HG02763 (cell line): ENCODE measurements around the gene CDH12.
A peak's percentile ranks its signal among the peaks of the same experiment; 100 is the strongest.

ENCODE experiments used
- ATAC-seq: cut with Tn5 transposase; IDR thresholded peaks from one replicate; pipeline ENCODE4 v1.9.1; 2021; ENCODE audit warnings: mild to moderate bottlenecking, moderate library complexity; ENCODE audit not compliant: unreplicated experiment

CDH12 gene

GRCh38 chr5:21858441-21858840 is 994.7 kb downstream of the CDH12 start:
- no peak for ATAC-seq

GRCh38 chr5:21856987-21857386 is 996.2 kb downstream of the CDH12 start:
- ATAC-seq = no peak

GRCh38 chr5:21847300-21847699 is 1005.8 kb downstream of the CDH12 start:
- ATAC-seq = no peak

- no peak for ATAC-seq
Observed at GRCh38 chr5:21844960-21845359, 1008.2 kb downstream of the CDH12 start.

- ATAC-seq = no peak
Observed at GRCh38 chr5:21834863-21835262, 1018.3 kb downstream of the CDH12 start.

GRCh38 chr5:21831145-21831787 is 1021.9 kb downstream of the CDH12 start:
- ATAC-seq = peak; percentile 77

GRCh38 chr5:21826884-21827283 is 1026.3 kb downstream of the CDH12 start:
- no peak for ATAC-seq

GRCh38 chr5:21823588-21823987 is 1029.6 kb downstream of the CDH12 start:
- ATAC-seq = no peak

- ATAC-seq = no peak
Observed at GRCh38 chr5:21823076-21823574, 1030.0 kb downstream of the CDH12 start.

- no peak for ATAC-seq
Observed at GRCh38 chr5:21820527-21820926, 1032.6 kb downstream of the CDH12 start.

GRCh38 chr5:21818370-21818720 is 1034.8 kb downstream of the CDH12 start:
- no peak for ATAC-seq

GRCh38 chr5:21817668-21818369 is 1035.3 kb downstream of the CDH12 start:
- ATAC-seq = no peak

GRCh38 chr5:21810737-21811316 is 1042.3 kb downstream of the CDH12 start:
- no peak for ATAC-seq

GRCh38 chr5:21809611-21810010 is 1043.5 kb downstream of the CDH12 start:
- no peak for ATAC-seq

GRCh38 chr5:21807953-21808352 is 1045.2 kb downstream of the CDH12 start:
- ATAC-seq = no peak

GRCh38 chr5:21806943-21807342 is 1046.2 kb downstream of the CDH12 start:
- no peak for ATAC-seq

GRCh38 chr5:21806271-21806670 is 1046.9 kb downstream of the CDH12 start:
- ATAC-seq = no peak

- ATAC-seq = no peak
Observed at GRCh38 chr5:21802869-21803490, 1050.2 kb downstream of the CDH12 start.

GRCh38 chr5:21802100-21802499 is 1051.0 kb downstream of the CDH12 start:
- no peak for ATAC-seq

- no peak for ATAC-seq
Observed at GRCh38 chr5:21792748-21793147, 1060.4 kb downstream of the CDH12 start.

GRCh38 chr5:21791304-21791703 is 1061.8 kb downstream of the CDH12 start:
- ATAC-seq = no peak

GRCh38 chr5:21784487-21784886 is 1068.7 kb downstream of the CDH12 start:
- ATAC-seq = no peak
